ENCODE data around the gene CFAP119. TPM values are rescaled to one million over a fixed set of nuclear protein-coding genes. Genes with fewer than 3 reads are reported as not detected.

Gene CFAP119
- total RNA-seq, 1 donor, result 1.3 TPM

DNA sequence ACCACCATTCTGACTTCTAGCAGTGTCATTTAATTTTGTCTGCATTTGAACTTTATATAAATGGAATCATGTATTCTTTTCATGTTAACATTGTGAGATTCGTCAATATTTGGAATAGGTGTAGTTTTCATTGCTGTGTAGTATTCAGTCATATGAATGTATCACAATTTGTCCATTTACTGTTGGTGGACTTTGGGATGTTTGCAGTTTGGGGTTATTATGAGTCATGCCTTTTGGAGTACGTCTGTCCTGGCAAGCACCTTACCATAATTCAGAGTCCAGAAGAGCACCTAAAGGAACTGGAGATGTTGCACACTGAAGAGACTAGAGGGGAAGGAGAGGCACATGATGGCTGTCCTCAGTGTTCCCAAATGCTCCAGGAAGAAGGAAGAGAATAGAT lies 16.8 kb downstream of the CFAP119 start:
- no peak overlapping the region for H3K4me3 ChIP-seq (ENCODE audit: low read depth, low read length)
- no peak for DNase-seq (ENCODE audit: low read depth)
- TF ChIP-seq, protein P1, sequence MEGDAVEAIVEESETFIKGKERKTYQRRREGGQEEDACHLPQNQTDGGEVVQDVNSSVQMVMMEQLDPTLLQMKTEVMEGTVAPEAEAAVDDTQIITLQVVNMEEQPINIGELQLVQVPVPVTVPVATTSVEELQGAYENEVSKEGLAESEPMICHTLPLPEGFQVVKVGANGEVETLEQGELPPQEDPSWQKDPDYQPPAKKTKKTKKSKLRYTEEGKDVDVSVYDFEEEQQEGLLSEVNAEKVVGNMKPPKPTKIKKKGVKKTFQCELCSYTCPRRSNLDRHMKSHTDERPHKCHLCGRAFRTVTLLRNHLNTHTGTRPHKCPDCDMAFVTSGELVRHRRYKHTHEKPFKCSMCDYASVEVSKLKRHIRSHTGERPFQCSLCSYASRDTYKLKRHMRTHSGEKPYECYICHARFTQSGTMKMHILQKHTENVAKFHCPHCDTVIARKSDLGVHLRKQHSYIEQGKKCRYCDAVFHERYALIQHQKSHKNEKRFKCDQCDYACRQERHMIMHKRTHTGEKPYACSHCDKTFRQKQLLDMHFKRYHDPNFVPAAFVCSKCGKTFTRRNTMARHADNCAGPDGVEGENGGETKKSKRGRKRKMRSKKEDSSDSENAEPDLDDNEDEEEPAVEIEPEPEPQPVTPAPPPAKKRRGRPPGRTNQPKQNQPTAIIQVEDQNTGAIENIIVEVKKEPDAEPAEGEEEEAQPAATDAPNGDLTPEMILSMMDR (IDR thresholded peaks at IDR 0.05; ENCODE audit: insufficient read depth, low read depth, low read length), result no peak

GRCh38 chr16:30744183-30744582 lies 17.7 kb downstream of the CFAP119 start:
- TF ChIP-seq, protein P1 (IDR thresholded peaks at IDR 0.05; ENCODE audit: insufficient read depth, low read depth, low read length), result no peak
- DNase-seq (ENCODE audit: low read depth), result no peak

GRCh38 chr16:30743716-30744115 lies 18.1 kb downstream of the CFAP119 start:
- DNase-seq (ENCODE audit: low read depth), result no peak
- TF ChIP-seq, protein P1 (IDR thresholded peaks at IDR 0.05; ENCODE audit: insufficient read depth, low read depth, low read length), result no peak
- H3K4me3 ChIP-seq (ENCODE audit: low read depth, low read length), result no peak overlapping the region

More at GRCh38 chr16:30744183-30744582, 17.7 kb downstream of the CFAP119 start:
- H3K4me3 ChIP-seq (ENCODE audit: low read depth, low read length), result no peak overlapping the region

DNA sequence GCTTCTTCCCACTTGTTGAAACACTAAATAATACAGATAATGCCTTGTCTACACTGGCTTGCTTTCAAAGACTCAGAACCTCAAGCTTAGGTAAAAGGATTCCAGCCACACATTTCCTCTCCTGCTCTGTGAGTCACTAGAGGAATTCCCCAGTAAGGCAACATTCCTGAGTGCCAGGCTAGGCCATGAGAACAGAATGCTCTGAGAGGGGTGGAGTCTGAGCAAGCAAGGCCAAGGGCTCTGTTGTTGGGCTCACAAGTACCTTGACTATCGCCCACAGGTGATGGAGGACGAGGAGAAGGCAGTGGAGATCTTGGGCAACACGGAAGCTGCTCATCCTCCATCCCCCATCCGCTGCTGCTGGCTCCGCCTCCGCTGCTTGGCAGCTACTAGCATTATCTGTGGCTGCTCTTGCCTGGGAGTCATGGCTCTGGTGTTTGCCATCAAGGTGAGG lies 20.4 kb downstream of the CFAP119 start:
- TF ChIP-seq, protein P1 (IDR thresholded peaks at IDR 0.05; ENCODE audit: insufficient read depth, low read depth, low read length), result no peak

GRCh38 chr16:30740364-30741251 lies 21.3 kb downstream of the CFAP119 start:
- no peak overlapping the region for H3K4me3 ChIP-seq (ENCODE audit: low read depth, low read length)
- peak; percentile 87 for DNase-seq (ENCODE audit: low read depth)
- TF ChIP-seq, protein P1 (IDR thresholded peaks at IDR 0.05; ENCODE audit: insufficient read depth, low read depth, low read length), result no peak

More for the DNA sequence above, 20.4 kb downstream of the CFAP119 start:
- DNase-seq (ENCODE audit: low read depth), result peak; percentile 62
- H3K4me3 ChIP-seq (ENCODE audit: low read depth, low read length), result no peak overlapping the region

DNA sequence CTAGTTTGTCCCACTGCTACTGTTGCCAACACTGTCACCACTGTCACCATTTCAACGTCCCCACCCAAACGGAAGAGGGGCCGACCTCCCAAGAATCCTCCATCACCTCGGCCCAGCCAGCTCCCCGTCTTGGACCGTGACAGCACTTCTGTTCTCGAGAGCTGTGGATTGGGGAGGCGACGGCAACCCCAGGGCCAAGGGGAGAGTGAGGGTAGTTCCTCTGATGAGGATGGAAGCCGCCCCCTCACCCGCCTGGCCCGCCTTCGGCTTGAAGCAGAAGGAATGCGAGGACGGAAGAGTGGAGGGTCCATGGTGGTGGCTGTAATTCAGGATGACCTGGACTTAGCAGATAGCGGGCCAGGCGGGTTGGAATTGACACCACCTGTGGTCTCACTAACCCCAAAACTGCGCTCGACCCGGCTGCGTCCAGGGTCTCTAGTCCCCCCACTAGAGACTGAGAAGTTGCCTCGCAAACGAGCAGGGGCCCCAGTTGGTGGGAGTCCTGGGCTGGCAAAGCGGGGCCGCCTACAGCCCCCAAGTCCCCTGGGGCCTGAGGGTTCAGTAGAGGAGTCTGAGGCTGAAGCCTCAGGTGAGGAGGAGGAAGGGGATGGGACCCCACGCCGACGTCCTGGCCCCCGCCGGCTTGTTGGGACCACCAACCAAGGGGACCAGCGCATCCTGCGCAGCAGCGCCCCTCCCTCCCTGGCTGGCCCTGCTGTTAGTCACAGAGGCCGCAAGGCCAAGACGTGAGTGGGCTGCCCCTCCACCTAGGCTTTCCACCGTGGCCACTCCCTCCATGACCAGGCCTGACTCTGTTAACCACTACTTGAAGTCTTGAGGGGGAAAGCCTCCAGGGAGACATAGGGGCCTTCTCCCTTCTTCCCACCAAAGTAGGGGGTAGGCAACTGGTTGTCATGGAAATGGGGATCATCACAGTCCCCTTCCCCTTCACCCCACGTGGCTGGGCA lies 22.6 kb downstream of the CFAP119 start:
- DNase-seq (ENCODE audit: low read depth), result no peak
- no peak overlapping the region for H3K4me3 ChIP-seq (ENCODE audit: low read depth, low read length)

More for the DNA sequence above, 22.6 kb downstream of the CFAP119 start:
- TF ChIP-seq, protein P1 (IDR thresholded peaks at IDR 0.05; ENCODE audit: insufficient read depth, low read depth, low read length), result no peak

Measured in fibroblast of villous mesenchyme (primary cell).